ENCODE data around the gene KIF25.

DNA sequence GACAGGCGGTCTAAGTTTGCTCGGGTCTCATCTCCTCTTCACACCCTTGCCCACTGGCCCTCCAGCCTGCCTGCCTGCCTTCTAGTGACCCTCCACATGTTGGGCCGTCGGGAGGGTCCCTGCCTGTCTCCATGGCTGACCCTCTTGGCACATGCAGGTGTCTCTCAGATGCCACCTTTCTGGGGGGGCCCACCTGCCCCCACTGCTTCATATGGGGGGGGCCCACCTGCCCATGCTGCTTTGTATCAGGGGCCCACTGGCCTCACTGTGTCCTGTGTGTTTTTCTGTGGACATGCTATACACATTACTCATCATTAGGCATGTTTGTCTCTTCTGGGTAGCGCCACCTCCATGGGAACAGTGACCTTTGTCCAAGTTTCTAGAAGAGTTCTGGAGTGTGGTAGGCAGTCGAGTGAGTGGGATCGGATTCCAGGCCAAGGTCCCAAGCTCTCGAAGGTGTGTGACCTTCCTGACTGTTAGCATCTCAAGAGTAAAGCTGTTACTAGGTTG is 40.4 kb upstream of the KIF25 start:
- TF ChIP-seq, protein P1, sequence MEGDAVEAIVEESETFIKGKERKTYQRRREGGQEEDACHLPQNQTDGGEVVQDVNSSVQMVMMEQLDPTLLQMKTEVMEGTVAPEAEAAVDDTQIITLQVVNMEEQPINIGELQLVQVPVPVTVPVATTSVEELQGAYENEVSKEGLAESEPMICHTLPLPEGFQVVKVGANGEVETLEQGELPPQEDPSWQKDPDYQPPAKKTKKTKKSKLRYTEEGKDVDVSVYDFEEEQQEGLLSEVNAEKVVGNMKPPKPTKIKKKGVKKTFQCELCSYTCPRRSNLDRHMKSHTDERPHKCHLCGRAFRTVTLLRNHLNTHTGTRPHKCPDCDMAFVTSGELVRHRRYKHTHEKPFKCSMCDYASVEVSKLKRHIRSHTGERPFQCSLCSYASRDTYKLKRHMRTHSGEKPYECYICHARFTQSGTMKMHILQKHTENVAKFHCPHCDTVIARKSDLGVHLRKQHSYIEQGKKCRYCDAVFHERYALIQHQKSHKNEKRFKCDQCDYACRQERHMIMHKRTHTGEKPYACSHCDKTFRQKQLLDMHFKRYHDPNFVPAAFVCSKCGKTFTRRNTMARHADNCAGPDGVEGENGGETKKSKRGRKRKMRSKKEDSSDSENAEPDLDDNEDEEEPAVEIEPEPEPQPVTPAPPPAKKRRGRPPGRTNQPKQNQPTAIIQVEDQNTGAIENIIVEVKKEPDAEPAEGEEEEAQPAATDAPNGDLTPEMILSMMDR (IDR thresholded peaks at IDR 0.05): no peak
- TF ChIP-seq POLR2A (IDR thresholded peaks at IDR 0.05): no peak
- TF ChIP-seq POLR2AphosphoS5 (IDR thresholded peaks at IDR 0.05): no peak
- no peak for TF ChIP-seq EP300 (IDR thresholded peaks at IDR 0.05)
